ENCODE measurements around the gene MGAT4C.
"Not testable (repeated sequence)": the region's sequence is repeated elsewhere in the genome, so short reads cannot be mapped to it uniquely, and the experiment has no call there.

The MGAT4C gene

DNA sequence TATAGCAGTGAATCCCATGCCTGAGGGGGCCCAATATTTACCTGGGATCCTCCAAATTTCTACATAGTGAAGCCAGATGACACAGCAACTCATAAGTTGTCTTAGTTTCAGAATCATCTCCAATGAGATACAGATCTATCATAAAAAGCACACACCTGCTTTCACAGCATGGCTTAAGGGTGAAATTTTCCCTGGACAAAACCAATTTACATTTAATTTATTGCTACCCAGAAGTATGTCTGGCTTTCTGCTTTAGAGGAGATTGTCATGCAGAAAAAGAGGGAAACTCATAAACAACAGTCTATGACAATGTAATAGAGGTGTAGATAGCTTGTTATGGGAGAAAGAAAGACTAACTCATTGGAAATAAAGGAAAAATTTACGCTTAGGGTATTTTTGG lies 113.0 kb downstream of the MGAT4C start:
- TF ChIP-seq, protein P1, sequence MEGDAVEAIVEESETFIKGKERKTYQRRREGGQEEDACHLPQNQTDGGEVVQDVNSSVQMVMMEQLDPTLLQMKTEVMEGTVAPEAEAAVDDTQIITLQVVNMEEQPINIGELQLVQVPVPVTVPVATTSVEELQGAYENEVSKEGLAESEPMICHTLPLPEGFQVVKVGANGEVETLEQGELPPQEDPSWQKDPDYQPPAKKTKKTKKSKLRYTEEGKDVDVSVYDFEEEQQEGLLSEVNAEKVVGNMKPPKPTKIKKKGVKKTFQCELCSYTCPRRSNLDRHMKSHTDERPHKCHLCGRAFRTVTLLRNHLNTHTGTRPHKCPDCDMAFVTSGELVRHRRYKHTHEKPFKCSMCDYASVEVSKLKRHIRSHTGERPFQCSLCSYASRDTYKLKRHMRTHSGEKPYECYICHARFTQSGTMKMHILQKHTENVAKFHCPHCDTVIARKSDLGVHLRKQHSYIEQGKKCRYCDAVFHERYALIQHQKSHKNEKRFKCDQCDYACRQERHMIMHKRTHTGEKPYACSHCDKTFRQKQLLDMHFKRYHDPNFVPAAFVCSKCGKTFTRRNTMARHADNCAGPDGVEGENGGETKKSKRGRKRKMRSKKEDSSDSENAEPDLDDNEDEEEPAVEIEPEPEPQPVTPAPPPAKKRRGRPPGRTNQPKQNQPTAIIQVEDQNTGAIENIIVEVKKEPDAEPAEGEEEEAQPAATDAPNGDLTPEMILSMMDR (conservative IDR thresholded peaks at IDR 0.05; ENCODE audit: low read depth, low read length): no peak
- no peak overlapping the region for H3K4me3 ChIP-seq (ENCODE audit: low read length)
- no peak for DNase-seq (ENCODE audit: low read depth)

DNA sequence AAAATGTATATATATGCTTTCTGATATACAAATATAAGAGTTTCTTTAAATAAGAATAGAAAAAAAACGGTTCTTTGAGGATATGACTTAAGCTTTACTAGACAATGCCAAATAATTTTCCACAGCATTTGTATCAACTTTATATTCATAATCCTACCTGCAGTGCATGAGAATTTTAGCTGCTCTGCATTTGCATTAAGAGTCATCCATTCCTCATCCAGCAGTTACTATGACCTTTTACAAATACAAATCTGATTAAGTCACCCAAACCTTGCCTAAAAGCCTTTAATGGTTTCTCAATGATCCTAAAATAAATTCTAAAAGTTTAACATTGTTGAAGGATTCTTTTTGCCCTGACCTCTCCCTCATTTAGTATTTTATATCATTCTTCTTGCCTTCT lies 116.5 kb downstream of the MGAT4C start:
- TF ChIP-seq, protein P1 (conservative IDR thresholded peaks at IDR 0.05; ENCODE audit: low read depth, low read length): no peak
- no peak for DNase-seq (ENCODE audit: low read depth)
- no peak overlapping the region for H3K4me3 ChIP-seq (ENCODE audit: low read length)

DNA sequence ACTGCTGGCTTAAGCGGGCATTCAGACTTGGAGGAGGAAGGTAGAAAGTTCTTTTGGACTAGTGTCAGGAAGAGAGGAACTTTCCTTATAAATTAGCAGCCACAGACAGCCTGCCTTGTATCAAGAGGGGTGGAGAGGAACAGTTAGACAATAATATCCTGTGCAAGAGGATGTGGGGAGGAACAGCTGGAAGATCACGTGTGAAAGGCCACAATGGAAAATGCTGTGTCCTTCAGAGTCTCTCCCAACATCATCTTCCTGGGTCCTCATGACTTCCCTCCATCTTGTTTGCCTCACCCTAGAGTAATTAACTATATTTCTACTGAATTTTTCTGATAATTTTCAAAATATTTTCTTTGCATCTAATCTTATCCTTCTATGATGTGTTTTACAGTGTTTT lies 117.4 kb downstream of the MGAT4C start:
- no peak overlapping the region for H3K4me3 ChIP-seq (ENCODE audit: low read length)
- no peak for DNase-seq (ENCODE audit: low read depth)
- TF ChIP-seq, protein P1 (conservative IDR thresholded peaks at IDR 0.05; ENCODE audit: low read depth, low read length): no peak

DNA sequence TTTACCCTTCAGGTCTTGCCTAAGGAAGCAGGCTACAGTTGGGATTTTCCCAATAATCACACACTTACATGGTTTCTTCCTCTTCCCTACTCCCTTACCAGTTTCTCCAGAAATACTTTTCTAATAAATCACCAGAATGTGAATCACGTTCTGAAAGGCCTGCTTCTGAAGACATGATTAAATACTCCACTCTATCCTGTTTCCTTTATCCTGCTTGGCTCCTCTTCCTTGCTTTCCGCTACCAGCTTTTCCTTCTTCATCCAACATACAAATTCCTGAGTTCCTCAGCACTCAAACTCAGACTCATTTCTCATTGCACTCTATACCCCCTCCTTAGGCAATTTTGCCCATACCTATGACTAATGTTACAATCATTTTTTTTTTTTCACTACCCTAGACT lies 118.3 kb downstream of the MGAT4C start:
- no peak overlapping the region for H3K4me3 ChIP-seq (ENCODE audit: low read length)
- no peak for DNase-seq (ENCODE audit: low read depth)
- TF ChIP-seq, protein P1 (conservative IDR thresholded peaks at IDR 0.05; ENCODE audit: low read depth, low read length): no peak

DNA sequence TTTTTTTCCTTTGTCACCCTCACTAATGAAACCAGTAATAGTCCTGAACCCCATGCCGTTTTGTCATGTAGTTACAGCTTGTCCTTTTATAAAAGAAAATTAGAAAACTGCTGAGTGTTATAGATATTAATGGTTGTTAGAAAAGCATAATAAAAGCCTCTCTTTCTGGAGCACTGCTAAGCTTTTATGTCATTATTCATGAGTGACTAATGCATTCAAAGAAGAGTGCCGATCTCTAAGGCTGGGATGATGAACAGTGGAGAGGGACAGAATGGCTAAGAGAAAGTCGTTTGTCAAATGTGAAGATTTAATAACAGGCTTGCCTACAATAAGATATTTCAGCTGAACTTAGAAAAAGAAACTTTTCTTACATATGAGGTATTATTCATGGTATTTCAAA lies 121.6 kb downstream of the MGAT4C start:
- no peak overlapping the region for H3K4me3 ChIP-seq (ENCODE audit: low read length)
- TF ChIP-seq, protein P1 (conservative IDR thresholded peaks at IDR 0.05; ENCODE audit: low read depth, low read length): no peak
- DNase-seq (ENCODE audit: low read depth): no peak

DNA sequence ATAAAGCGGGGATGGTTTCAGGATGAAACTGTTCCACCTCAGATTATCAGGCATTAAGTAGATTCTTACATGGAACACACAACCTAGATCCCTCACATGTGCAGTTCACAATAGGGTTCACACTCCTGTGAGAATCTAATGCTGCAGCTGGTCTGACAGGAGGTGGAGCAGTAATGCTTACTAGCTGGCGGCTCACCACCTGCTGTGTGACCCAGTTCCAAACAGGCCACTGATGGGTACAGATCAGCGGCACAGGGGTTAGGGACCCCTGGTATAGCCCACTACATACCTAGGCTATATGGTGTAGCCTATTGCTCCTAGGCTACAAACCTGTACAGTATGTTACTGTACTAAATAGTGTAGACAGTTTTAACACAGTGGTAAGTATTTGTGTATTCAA lies 129.3 kb downstream of the MGAT4C start:
- DNase-seq (ENCODE audit: low read depth): not testable (repeated sequence)

DNA sequence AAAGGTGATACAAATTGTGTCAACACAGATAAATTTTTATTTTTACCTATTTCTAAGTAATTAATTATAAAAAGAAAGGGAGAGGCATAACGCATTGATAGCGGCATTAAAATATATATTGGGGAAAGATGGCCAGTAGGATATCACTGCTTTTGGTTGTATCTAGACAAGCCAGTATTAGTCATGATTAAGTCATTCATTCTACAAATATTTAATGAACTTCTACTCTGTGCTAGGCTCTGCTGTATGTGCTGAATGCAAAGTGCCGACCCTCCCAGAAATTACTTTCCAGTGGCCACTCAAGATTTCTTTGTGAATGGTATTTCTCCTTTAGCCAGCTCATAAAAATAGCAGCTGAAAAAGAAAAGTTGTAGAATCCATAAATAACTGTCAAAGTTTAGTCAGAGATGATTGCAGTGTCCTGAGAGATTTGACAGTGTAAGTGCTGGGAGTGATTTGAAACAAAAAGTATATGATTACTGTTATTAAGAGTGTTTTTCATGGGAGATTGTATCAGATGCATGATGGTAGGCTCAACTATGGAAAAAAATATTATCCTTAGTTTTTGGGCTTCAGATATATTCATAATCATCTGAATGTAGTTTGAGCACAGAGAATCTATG lies 133.2 kb downstream of the MGAT4C start:
- H3K4me3 ChIP-seq (ENCODE audit: low read length): no peak overlapping the region
- TF ChIP-seq, protein P1 (conservative IDR thresholded peaks at IDR 0.05; ENCODE audit: low read depth, low read length): no peak
- DNase-seq (ENCODE audit: low read depth): no peak

More for the DNA sequence above, 129.3 kb downstream of the MGAT4C start:
- not testable (repeated sequence) for H3K4me3 ChIP-seq (ENCODE audit: low read length)
